Measurements from ENCODE around the gene HDAC4.

The HDAC4 gene

DNA sequence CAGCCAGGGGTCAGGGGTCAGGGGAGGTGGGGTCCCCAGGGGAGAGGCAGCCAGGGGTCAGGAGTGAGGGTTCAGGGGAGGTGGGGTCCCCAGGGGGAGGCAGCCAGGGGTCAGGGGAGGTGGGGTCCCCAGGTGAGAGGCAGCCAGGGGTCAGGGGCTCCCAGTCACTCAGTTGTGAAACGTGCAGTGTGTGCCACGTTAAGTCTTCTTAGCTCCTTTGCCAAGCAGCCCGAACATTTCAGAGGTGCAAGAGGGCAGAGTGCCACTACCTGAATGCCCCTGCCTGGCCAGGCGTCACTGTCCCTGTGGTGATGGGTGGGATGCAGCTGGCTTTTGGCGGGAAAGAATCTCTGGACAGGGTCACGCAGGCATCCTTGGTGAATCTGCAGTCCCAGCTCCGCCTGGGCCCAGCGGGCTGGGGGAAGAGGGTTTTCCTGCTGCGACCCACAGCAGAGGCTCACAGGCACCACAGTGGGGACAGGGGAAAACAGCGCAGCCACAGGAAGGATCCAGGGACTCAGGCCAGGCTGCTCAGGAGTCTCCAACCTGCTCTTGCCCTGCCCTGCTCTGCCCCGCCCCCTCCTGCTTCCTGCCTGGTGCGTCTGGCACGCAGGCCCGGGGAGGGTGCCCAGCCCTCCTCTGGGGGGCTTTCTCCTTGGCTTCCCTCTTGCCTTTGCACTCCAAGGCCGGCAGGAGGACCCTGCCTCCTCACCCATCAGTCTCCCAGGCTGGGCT lies 364.7 kb downstream of the HDAC4 start:
- Histone ChIP-seq H3K27ac (ENCODE audit: extremely low read depth, low read depth, low read length) (no peak overlapping the region), H3K4me1 (ENCODE audit: control insufficient read depth, insufficient read depth, low read length) (no peaks in the 10 kb centered on the region), H3K36me3 (ENCODE audit: control insufficient read depth in 2 of 2, insufficient read depth in 1 of 2, low read length in 2 of 2) (no peaks in the 10 kb centered on the region), H3K9me3 (ENCODE audit: control insufficient read depth, insufficient read depth, low read depth, low read length) (no peaks in the 10 kb centered on the region), H3K4me3 (ENCODE audit: low read depth, low read length) (no peak overlapping the region)
- TF ChIP-seq REPIN1 (tag by site-specific recombination; IDR thresholded peaks at IDR 0.05; ENCODE audit: low read depth) (no peak), ZBTB21 (tag by site-specific recombination; IDR thresholded peaks at IDR 0.05) (no peak), YY1 (tag by site-specific recombination; IDR thresholded peaks at IDR 0.05) (no peak), ZNF837 (tag by site-specific recombination; IDR thresholded peaks at IDR 0.05) (no peak), ZNF37A (tag by site-specific recombination; IDR thresholded peaks at IDR 0.05) (no peak), ZNF660 (tag by site-specific recombination; IDR thresholded peaks at IDR 0.05) (no peak), ZNF830 (tag by site-specific recombination; IDR thresholded peaks at IDR 0.05; ENCODE audit: low read depth) (no peak), ZNF529 (tag by site-specific recombination; IDR thresholded peaks at IDR 0.05; ENCODE audit: insufficient replicate concordance) (no peak), ZNF571 (tag by site-specific recombination; IDR thresholded peaks at IDR 0.05) (no peak), ZNF600 (tag by site-specific recombination; IDR thresholded peaks at IDR 0.05) (no peak)
- TF ChIP-seq, protein P1, sequence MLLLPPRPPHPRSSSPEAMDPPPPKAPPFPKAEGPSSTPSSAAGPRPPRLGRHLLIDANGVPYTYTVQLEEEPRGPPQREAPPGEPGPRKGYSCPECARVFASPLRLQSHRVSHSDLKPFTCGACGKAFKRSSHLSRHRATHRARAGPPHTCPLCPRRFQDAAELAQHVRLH (tag by site-specific recombination; IDR thresholded peaks at IDR 0.05): no peak
- TF ChIP-seq, protein P2, sequence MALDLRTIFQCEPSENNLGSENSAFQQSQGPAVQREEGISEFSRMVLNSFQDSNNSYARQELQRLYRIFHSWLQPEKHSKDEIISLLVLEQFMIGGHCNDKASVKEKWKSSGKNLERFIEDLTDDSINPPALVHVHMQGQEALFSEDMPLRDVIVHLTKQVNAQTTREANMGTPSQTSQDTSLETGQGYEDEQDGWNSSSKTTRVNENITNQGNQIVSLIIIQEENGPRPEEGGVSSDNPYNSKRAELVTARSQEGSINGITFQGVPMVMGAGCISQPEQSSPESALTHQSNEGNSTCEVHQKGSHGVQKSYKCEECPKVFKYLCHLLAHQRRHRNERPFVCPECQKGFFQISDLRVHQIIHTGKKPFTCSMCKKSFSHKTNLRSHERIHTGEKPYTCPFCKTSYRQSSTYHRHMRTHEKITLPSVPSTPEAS (tag by site-specific recombination; IDR thresholded peaks at IDR 0.05): no peak
- TF ChIP-seq, protein P3, sequence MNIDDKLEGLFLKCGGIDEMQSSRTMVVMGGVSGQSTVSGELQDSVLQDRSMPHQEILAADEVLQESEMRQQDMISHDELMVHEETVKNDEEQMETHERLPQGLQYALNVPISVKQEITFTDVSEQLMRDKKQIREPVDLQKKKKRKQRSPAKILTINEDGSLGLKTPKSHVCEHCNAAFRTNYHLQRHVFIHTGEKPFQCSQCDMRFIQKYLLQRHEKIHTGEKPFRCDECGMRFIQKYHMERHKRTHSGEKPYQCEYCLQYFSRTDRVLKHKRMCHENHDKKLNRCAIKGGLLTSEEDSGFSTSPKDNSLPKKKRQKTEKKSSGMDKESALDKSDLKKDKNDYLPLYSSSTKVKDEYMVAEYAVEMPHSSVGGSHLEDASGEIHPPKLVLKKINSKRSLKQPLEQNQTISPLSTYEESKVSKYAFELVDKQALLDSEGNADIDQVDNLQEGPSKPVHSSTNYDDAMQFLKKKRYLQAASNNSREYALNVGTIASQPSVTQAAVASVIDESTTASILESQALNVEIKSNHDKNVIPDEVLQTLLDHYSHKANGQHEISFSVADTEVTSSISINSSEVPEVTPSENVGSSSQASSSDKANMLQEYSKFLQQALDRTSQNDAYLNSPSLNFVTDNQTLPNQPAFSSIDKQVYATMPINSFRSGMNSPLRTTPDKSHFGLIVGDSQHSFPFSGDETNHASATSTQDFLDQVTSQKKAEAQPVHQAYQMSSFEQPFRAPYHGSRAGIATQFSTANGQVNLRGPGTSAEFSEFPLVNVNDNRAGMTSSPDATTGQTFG (tag by site-specific recombination; IDR thresholded peaks at IDR 0.05; ENCODE audit: borderline replicate concordance): no peak
- CTCF ChIA-PET: interaction anchor here (0.7 kb wide), 1 partner anchor 653 kb away, joined by 3 read pairs; no protein-coding TSS in a partner anchor
- POLR2A ChIA-PET: no interaction called here

DNA sequence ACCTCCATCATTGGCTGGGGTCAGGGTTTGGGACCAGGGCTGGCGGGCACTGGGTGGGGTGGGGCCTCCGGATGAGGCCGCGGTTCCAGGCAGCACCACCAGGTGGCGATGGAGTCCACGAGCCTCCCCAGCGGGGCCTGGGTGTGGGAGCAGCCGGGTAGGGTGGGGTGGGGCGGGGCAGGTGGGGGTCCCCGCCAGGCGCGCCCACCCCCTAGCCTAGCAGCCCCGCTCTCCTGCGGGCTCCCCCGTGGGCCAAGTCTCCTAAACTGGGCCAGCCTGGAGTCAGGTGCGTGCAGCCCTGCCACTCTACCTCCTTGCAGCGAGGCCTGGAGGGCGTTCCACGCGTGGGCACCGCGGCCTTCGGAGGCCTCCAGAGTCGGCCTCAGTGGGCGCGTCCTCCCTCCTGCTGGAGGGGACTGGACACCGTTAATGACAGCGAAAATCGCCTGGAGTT lies 365.4 kb downstream of the HDAC4 start:
- H3K36me3 ChIP-seq (ENCODE audit: control insufficient read depth in 2 of 2, insufficient read depth in 1 of 2, low read length in 2 of 2): no peaks in the 10 kb centered on the region
- H3K4me3 ChIP-seq (ENCODE audit: low read depth, low read length): no peak overlapping the region
- H3K27ac ChIP-seq (ENCODE audit: extremely low read depth, low read depth, low read length): no peak overlapping the region
- CTCF ChIA-PET: no interaction called here
- no peaks in the 10 kb centered on the region for H3K9me3 ChIP-seq (ENCODE audit: control insufficient read depth, insufficient read depth, low read depth, low read length)
- POLR2A ChIA-PET: no interaction called here
- H3K4me1 ChIP-seq (ENCODE audit: control insufficient read depth, insufficient read depth, low read length): no peaks in the 10 kb centered on the region
- TF ChIP-seq ZNF473 (tag by site-specific recombination; IDR thresholded peaks at IDR 0.05) (no peak), ZNF16 (tag by site-specific recombination; IDR thresholded peaks at IDR 0.05; ENCODE audit: low read depth) (no peak), KLF1 (tag by site-specific recombination; IDR thresholded peaks at IDR 0.05) (peak; percentile 68), SP2 (tag by site-specific recombination; IDR thresholded peaks at IDR 0.05) (no peak), ZNF777 (tag by site-specific recombination; IDR thresholded peaks at IDR 0.05; ENCODE audit: borderline replicate concordance) (no peak), ZNF266 (tag by site-specific recombination; IDR thresholded peaks at IDR 0.05; ENCODE audit: low read depth) (no peak), ZNF140 (tag by site-specific recombination; IDR thresholded peaks at IDR 0.05) (no peak), ZNF776 (tag by site-specific recombination; IDR thresholded peaks at IDR 0.05; ENCODE audit: borderline replicate concordance) (no peak), PRDM1 (tag by site-specific recombination; IDR thresholded peaks at IDR 0.05) (no peak), ZNF560 (tag by site-specific recombination; IDR thresholded peaks at IDR 0.05; ENCODE audit: borderline replicate concordance) (no peak), ZNF510 (tag by site-specific recombination; IDR thresholded peaks at IDR 0.05; ENCODE audit: insufficient replicate concordance) (no peak), ZNF2 (tag by site-specific recombination; IDR thresholded peaks at IDR 0.05) (no peak)
- TF ChIP-seq, protein P4, sequence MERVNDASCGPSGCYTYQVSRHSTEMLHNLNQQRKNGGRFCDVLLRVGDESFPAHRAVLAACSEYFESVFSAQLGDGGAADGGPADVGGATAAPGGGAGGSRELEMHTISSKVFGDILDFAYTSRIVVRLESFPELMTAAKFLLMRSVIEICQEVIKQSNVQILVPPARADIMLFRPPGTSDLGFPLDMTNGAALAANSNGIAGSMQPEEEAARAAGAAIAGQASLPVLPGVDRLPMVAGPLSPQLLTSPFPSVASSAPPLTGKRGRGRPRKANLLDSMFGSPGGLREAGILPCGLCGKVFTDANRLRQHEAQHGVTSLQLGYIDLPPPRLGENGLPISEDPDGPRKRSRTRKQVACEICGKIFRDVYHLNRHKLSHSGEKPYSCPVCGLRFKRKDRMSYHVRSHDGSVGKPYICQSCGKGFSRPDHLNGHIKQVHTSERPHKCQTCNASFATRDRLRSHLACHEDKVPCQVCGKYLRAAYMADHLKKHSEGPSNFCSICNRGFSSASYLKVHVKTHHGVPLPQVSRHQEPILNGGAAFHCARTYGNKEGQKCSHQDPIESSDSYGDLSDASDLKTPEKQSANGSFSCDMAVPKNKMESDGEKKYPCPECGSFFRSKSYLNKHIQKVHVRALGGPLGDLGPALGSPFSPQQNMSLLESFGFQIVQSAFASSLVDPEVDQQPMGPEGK (tag by site-specific recombination; IDR thresholded peaks at IDR 0.05): 0 out of 2 replicates have a peak, but pooled peaks have one; percentile 29
- TF ChIP-seq, protein P5, sequence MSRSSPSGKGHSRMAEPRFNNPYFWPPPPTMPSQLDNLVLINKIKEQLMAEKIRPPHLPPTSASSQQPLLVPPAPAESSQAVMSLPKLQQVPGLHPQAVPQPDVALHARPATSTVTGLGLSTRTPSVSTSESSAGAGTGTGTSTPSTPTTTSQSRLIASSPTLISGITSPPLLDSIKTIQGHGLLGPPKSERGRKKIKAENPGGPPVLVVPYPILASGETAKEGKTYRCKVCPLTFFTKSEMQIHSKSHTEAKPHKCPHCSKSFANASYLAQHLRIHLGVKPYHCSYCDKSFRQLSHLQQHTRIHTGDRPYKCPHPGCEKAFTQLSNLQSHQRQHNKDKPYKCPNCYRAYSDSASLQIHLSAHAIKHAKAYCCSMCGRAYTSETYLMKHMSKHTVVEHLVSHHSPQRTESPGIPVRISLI (tag by site-specific recombination; IDR thresholded peaks at IDR 0.05): no peak
- TF ChIP-seq, protein P6, sequence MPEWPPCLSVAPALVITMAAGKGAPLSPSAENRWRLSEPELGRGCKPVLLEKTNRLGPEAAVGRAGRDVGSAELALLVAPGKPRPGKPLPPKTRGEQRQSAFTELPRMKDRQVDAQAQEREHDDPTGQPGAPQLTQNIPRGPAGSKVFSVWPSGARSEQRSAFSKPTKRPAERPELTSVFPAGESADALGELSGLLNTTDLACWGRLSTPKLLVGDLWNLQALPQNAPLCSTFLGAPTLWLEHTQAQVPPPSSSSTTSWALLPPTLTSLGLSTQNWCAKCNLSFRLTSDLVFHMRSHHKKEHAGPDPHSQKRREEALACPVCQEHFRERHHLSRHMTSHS (tag by site-specific recombination; IDR thresholded peaks at IDR 0.05): no peak
